GM18505 (cell line): Measurements from ENCODE around the gene TMEM233.
"Not testable (repeated sequence)": the region's sequence is repeated elsewhere in the genome, so short reads cannot be mapped to it uniquely, and the experiment has no call there.

Experiments used
- ATAC-seq: cut with Tn5 transposase; IDR thresholded peaks from one replicate; pipeline ENCODE4 v1.9.1; 2021; ENCODE audit not compliant: unreplicated experiment
- POLR2A ChIP-seq: IDR thresholded peaks from 4 replicates; pipeline ENCODE4 v1.6.1; 2011; ENCODE audit warnings: borderline replicate concordance; ENCODE audit not compliant: insufficient read depth, insufficient read length; ENCODE audit errors: extremely low read depth

Gene TMEM233

DNA sequence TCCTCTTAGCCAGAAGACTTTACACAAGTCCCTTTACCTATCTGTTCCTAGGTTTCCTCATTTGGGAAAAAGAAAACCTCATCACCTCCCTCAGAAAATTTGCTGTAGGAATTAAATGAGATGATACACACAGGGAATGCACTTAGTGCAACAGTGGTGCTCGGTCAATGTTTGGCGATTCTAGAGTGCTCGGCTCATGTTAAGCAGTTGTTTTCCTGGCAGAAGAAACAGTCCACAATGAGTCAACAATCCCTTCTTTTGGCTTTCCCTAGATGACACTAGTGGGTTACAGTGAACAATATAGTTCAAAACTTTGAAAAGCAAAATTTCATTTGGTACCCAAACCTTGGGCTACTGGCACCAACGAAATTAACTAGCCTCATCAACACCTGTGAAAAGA is 3.9 kb upstream of the TMEM233 start:
- no peak for ATAC-seq
- no peak for TF ChIP-seq POLR2A

DNA sequence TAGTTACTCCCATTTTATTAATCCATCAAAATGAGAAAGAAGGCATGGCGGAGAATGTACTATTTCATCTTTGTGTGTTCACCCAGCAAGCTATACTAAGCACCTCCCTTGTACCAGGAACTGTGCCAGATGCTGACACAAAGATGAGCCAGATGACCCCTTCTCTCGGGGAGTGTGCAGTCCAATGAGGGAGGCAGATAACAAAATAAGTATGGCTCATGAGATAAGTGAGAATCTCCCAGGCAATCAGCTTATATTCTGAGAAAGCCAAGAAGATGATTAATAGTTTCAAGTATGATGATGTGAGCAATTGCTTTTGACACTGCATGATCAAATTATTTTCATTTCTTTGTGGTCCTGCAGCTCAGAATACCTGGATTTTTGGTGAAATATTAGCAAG is 1.3 kb upstream of the TMEM233 start:
- TF ChIP-seq POLR2A = no peak
- no peak for ATAC-seq

DNA sequence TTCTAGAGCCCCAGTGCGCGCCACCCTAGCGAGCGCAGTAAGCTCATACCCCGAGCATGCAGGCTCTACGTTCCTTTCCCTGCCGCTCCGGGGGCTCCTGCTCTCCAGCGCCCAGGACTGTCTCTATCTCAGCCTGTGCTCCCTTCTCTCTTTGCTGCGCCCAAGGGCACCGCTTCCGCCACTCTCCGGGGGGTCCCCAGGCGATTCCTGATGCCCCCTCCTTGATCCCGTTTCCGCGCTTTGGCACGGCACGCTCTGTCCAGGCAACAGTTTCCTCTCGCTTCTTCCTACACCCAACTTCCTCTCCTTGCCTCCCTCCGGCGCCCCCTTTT is 791 bp downstream of the TMEM233 start:
- TF ChIP-seq POLR2A = no peak
- ATAC-seq = no peak

GRCh38 chr12:119594772-119595445 is 1.3 kb downstream of the TMEM233 start:
- TF ChIP-seq POLR2A = no peak

GRCh38 chr12:119598159-119598558 is 4.6 kb downstream of the TMEM233 start:
- no peak for ATAC-seq
- no peak for TF ChIP-seq POLR2A

More at GRCh38 chr12:119594772-119595445, 1.3 kb downstream of the TMEM233 start:
- no peak for ATAC-seq

DNA sequence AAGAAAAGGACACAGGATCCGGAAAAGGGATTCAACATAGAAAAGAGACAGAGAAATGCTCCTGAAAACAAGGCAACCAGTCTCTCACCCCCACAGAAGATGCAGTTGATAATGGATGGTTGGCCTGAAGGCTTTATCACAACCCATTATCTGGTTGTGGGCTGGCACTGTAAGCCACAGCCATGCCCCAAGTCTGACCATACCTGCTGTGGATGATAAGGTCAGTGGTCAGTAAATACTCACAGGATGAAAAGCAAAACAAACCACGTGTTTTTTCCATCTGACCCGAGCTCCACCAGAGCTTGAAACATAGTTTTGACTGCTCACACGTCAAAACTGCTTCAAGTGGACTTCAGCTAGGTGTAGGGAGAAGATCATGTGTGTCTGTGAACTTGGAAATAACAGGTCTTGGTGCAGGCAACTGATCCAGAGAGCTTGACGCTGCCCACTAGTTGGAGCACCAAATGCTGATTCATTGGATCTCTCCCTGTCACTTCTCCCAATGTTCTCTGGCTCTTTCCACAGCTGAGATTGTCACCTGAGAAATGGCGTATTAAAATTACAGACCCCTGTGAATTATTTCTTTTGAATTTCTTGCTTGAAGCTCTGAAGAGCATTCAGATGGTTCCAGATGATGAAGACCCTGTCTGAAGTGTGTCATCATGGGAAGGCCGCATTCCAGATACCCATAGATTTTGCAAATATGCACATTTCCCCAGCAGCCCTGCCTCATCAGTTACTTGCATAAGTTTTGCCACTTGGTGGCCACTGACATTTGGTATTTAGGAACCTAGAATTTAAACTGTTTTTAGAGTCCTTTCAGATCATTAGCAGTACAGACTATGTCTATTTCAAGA is 8.5 kb downstream of the TMEM233 start:
- TF ChIP-seq POLR2A = no peak
- no peak for ATAC-seq

- TF ChIP-seq POLR2A = no peak
- ATAC-seq = no peak
Observed at GRCh38 chr12:119602734-119603094, 9.1 kb downstream of the TMEM233 start.

DNA sequence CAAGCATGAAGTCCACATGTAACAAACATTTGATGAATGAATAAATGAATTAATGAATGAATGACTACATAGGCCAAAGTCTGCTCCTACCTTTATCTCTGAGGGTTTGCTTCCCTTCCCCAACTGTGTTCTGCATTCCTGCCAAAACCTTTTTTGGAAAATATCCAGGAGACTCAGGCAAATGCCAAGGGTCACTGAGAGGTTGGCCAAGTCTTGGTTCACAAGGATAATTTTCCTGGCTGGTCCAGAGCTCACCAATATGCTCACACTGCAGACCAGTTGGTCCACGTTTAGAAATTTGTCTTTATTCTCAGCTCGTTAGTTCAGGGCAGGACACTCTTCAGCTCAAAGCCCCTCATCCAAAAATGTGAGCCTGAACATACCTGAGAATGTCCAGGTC is 10.2 kb downstream of the TMEM233 start:
- no peak for ATAC-seq
- TF ChIP-seq POLR2A = no peak

GRCh38 chr12:119609358-119609757 is 15.8 kb downstream of the TMEM233 start:
- TF ChIP-seq POLR2A = no peak
- no peak for ATAC-seq

- TF ChIP-seq POLR2A = no peak
- ATAC-seq = no peak
Observed at GRCh38 chr12:119613319-119613936, 19.9 kb downstream of the TMEM233 start.

DNA sequence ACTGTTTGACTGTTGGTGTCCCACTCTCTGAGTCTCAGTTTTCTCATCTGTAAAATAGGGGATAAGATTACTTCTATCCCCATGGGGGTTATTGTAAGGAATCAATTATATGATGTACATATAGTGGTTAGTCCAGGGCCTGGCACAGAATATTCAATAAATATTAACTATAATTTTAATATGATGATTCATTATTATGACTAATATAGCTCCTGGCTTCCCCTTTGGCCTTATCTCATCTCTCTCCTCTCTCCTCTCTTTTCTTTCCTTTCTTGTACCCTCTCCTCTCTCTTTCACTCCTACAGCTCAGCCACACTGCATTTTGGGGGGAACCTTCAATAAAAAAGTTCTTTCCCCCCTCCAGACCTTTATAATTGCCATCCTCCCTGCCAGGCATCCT is 21.1 kb downstream of the TMEM233 start:
- TF ChIP-seq POLR2A = no peak
- ATAC-seq = no peak

DNA sequence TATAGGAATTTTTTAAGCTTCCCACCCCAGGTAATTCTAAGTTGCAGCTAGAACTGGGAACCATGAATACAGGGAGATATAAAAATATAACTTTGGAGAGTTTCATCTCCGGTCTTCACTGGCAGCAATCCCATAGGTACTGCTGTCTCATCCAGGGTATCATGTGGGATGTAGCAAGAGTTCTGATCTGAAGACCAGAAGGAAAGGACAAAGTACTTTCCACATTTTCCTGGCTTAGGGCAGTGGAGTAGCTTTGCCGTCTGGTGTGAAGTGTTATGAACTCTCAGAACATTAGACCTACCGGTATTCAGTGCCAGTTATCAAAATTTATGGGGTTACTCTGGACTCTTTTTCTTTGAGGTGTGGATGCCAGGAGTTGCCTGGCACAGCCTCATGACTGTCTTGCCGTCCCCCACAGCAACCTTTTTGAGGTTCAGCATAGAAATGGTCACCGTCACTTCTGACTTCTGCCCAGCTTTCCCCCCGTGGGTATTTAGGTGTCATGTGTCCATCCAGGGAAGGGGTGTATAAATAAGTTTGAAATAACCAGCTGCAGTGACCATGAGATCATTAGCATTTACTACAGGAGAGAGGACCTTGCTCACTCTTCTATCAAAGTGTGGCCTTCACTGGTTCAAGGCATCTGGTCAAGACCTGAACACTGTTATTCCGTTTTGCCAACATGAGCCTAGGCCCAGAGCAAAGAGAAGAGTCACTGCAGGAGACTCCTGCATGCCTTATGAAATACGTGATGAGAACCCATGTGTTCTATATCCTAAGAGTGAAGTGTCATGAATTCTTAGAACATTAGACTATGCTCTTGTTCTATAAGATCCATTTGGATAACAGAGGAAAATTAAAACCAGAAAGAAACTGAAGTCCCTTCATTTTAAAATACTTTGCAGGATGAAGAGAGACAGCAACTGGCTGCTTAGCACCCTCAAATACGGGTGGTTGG is 22.2 kb downstream of the TMEM233 start:
- ATAC-seq = no peak
- no peak for TF ChIP-seq POLR2A

DNA sequence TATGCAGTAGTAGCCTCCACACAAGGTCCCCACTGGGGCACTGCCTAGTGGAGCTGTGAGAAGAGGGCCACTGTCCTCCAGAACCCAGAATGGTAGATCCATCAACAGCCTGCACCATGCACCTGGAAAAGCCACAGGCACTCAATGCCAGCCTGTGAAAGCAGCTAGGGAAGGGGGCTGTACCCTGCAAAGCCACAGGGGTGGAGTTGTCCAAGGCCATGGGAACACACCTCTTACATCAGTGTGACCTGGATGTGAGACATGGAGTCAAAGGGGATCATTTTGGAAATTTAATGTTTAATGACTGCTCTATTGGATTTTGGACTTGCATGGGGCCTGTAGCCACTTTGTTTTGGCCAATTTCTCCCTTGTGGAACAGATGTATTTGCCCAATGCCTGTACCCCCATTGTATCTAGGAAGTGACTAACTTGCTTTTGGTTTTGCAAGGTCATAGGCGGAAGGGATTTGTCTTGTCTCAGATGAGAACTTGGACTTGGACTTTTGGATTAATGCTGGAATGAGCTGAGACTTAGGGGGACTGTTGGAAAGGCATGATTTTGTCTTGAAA is 24.8 kb downstream of the TMEM233 start:
- ATAC-seq = not testable (repeated sequence)
